Omental fat pad (tissue), 4 donors: ENCODE measurements around the gene PPP1R3D. TPM values are rescaled to one million over a fixed set of nuclear protein-coding genes. Genes with fewer than 3 reads are reported as not detected.

Experiments
- ATAC-seq: fragments of 150-250 bp; one replicate; pipeline ENCODE4 v1.9.1; 2016; ENCODE audit warnings: mild to moderate bottlenecking, moderate library complexity; ENCODE audit not compliant: low FRiP score
- DNase-seq: peaks from one replicate; pipeline ENCODE4 v3.0.0-alpha.2; 2019; ENCODE audit warnings: low spot score
- CTCF ChIP-seq, 3 donors: fragments of 450-650 bp; IDR thresholded peaks; one replicate each; pipeline ENCODE4 v1.5.1; 2016 to 2017; ENCODE audit warnings: antibody characterized with exemption in 3 of 3, mild to moderate bottlenecking in 3 of 3, moderate library complexity in 2 of 3
- total RNA-seq, 4 donors: library from RNA; depleted of rRNA; stranded (reverse); fragments of >200 nt; gene quantifications; one replicate each; pipeline ENCODE4 v1.1.0, GENCODE V29; 2016

The PPP1R3D gene
- total RNA-seq, 4 donors from 2014 or later, result 3.5 to 16.7 (median 6.0) TPM

DNA sequence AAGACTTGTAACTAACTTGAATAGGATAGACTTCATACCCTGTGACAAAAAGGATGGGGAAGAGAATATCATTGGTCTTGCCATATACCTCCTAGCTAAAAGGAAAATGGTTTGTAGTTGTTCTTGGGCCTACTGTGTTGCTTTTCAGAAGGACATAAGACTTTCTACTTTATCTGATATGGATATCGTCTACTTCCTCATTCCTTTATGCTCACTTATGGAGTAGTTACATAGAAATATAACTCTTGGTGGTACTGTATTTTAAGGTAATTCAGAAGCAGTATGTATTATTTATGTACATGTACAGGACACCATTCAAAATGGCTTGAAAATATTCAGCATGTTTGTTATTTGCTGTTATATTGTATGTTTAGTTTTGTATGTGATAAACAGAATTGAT, 8.1 kb upstream of the PPP1R3D start:
- DNase-seq (no peak), ATAC-seq (no peak)
- no peak for TF ChIP-seq CTCF (IDR thresholded peaks at IDR 0.05)

- no peak for TF ChIP-seq CTCF (IDR thresholded peaks at IDR 0.05)
- DNase-seq, result no peak
- no peak for ATAC-seq
Measured at GRCh38 chr20:59947376-59947775, 7.3 kb upstream of the PPP1R3D start.

DNA sequence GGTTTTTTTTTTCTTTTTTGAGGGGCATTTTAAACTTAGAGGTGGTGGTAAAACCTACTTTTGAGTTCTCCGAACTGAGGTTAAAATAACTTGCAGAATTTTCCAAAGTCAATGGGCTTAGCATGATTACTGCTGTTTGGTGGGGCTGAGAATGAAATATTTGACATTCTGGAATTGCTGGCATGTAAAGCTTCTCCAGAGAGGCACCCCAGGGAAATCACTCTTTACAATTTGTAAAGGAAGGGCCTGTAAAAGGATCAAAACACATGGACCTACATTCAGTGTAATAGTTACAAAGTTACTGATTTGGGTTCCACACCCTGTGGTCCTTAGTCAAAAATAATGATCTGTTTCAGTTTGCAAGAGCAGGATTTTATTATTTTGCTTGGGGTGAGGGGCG, 5.6 kb upstream of the PPP1R3D start:
- ATAC-seq, result no peak
- no peak for TF ChIP-seq CTCF (IDR thresholded peaks at IDR 0.05)

GRCh38 chr20:59945175-59945574, 5.1 kb upstream of the PPP1R3D start:
- TF ChIP-seq CTCF (IDR thresholded peaks at IDR 0.05), result no peak
- no peak for ATAC-seq
- no peak for DNase-seq

More for the DNA sequence above, 5.6 kb upstream of the PPP1R3D start:
- no peak for DNase-seq

DNA sequence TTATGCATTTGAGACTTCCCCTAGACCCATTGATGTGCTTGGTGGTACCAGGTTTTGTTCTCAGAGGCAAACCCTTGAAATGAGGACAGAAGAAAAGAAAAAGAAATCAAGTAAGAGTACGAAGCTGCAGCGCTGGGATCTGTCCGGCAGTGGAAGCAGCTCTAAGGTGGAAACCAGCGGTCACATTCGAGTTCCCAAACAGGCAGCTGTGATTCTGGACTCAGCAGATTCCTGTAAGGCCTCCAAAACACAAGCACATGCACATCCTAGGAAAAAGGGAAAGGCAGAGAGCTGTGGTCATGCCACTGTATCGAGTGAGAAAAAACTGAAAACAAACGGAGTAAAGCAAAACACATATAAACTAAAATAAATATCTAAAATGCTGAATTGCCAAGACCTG, 4.6 kb upstream of the PPP1R3D start:
- ATAC-seq (no peak), DNase-seq (no peak)
- TF ChIP-seq CTCF (IDR thresholded peaks at IDR 0.05), result no peak

- TF ChIP-seq CTCF (IDR thresholded peaks at IDR 0.05), result no peak
- no peak for DNase-seq
- ATAC-seq, result no peak
Measured at GRCh38 chr20:59942245-59942644, 2.1 kb upstream of the PPP1R3D start.

- TF ChIP-seq CTCF (IDR thresholded peaks at IDR 0.05), result no peak
- no peak for DNase-seq
- ATAC-seq, result no peak
Measured at GRCh38 chr20:59940956-59941294, 820 bp upstream of the PPP1R3D start.
